ENCODE measurements around the gene AMPD3. TPM values are rescaled to one million over a fixed set of nuclear protein-coding genes. Genes with fewer than 3 reads are reported as not detected.
A peak's percentile ranks its signal among the peaks of the same experiment; 100 is the strongest.

The AMPD3 gene
- total RNA-seq, 1 donor from 2014 or later: 13.9 TPM

- H3K9me3 Mint-ChIP-seq: no peaks in the 10 kb centered on the region
- H3K27me3 Mint-ChIP-seq (ENCODE audit: insufficient read depth): peaks cover 3% of the 10 kb centered on the region
- DNase-seq (ENCODE audit: low spot score): peak; percentile 72
- H3K27ac Mint-ChIP-seq: peak overlapping the region; percentile 87
- intact Hi-C loops (cut with micrococcal nuclease): loop anchor here (1.0 to 10.0 kb wide), 13 partner anchors 14 to 1771 kb away; partner anchors contain the start of genes CTR9, DENND5A, EIF4G2 and RNF141
- H3K4me3 Mint-ChIP-seq: peak overlapping the region; percentile 86
- peaks cover 80% of the 10 kb centered on the region for H3K4me1 Mint-ChIP-seq (ENCODE audit: low read depth)
- H3K36me3 Mint-ChIP-seq (ENCODE audit: low read depth): peaks cover 5% of the 10 kb centered on the region
Observed at GRCh38 chr11:10455637-10456487, 798 bp downstream of the AMPD3 start.

- intact Hi-C loops (cut with micrococcal nuclease): loop anchor here (1.0 to 10.0 kb wide), 10 partner anchors 14 to 1772 kb away; partner anchors contain the start of genes DENND5A, EIF4G2, RPL27A and TRIM66
- no peak for DNase-seq (ENCODE audit: low spot score)
- Mint-ChIP-seq H3K9me3 (no peaks in the 10 kb centered on the region), H3K27me3 (ENCODE audit: insufficient read depth) (no peaks in the 10 kb centered on the region), H3K4me3 (peak overlapping the region; percentile 86), H3K27ac (peak overlapping the region; percentile 87), H3K4me1 (ENCODE audit: low read depth) (peaks cover 78% of the 10 kb centered on the region), H3K36me3 (ENCODE audit: low read depth) (peaks cover 8% of the 10 kb centered on the region)
Observed at GRCh38 chr11:10456519-10456918, 1.5 kb downstream of the AMPD3 start.

- peak overlapping the region; percentile 30 for H3K27ac Mint-ChIP-seq
- H3K4me1 Mint-ChIP-seq (ENCODE audit: low read depth): peaks cover 65% of the 10 kb centered on the region
- H3K27me3 Mint-ChIP-seq (ENCODE audit: insufficient read depth): no peaks in the 10 kb centered on the region
- H3K36me3 Mint-ChIP-seq (ENCODE audit: low read depth): peaks cover 17% of the 10 kb centered on the region
- DNase-seq (ENCODE audit: low spot score): no peak
- intact Hi-C loops (cut with micrococcal nuclease): loop anchor here (2.0 to 10.0 kb wide), 10 partner anchors 45 to 1773 kb away; partner anchors contain the start of genes DENND5A, EIF4G2, RPL27A and TRIM66
- peak overlapping the region; percentile 86 for H3K4me3 Mint-ChIP-seq
- H3K9me3 Mint-ChIP-seq: no peaks in the 10 kb centered on the region
Observed at GRCh38 chr11:10457901-10458300, 2.8 kb downstream of the AMPD3 start.

- peaks cover 28% of the 10 kb centered on the region for H3K36me3 Mint-ChIP-seq (ENCODE audit: low read depth)
- H3K27ac Mint-ChIP-seq: peak overlapping the region; percentile 98
- H3K9me3 Mint-ChIP-seq: no peaks in the 10 kb centered on the region
- peak overlapping the region; percentile 82 for H3K4me3 Mint-ChIP-seq
- peak; percentile 61 for DNase-seq (ENCODE audit: low spot score)
- H3K4me1 Mint-ChIP-seq (ENCODE audit: low read depth): peaks cover 57% of the 10 kb centered on the region
- intact Hi-C loops (cut with micrococcal nuclease): loop anchor here (1.0 to 10.0 kb wide), 11 partner anchors 11 to 1774 kb away; partner anchors contain the start of genes DENND5A, RNF141, RPL27A and TRIM66
- no peaks in the 10 kb centered on the region for H3K27me3 Mint-ChIP-seq (ENCODE audit: insufficient read depth)
Observed at GRCh38 chr11:10459029-10459970, 4.2 kb downstream of the AMPD3 start.

- H3K27me3 Mint-ChIP-seq (ENCODE audit: insufficient read depth): no peaks in the 10 kb centered on the region
- no peak for DNase-seq (ENCODE audit: low spot score)
- no peaks in the 10 kb centered on the region for H3K9me3 Mint-ChIP-seq
- H3K4me1 Mint-ChIP-seq (ENCODE audit: low read depth): peaks cover 42% of the 10 kb centered on the region
- intact Hi-C loops (cut with micrococcal nuclease): no loop called here
- no peak overlapping the region for H3K27ac Mint-ChIP-seq
- H3K4me3 Mint-ChIP-seq: no peak overlapping the region
- H3K36me3 Mint-ChIP-seq (ENCODE audit: low read depth): peaks cover 40% of the 10 kb centered on the region
Observed at GRCh38 chr11:10460611-10461275, 5.7 kb downstream of the AMPD3 start.

- intact Hi-C loops (cut with micrococcal nuclease): no loop called here
- Mint-ChIP-seq H3K4me1 (ENCODE audit: low read depth) (peaks cover 36% of the 10 kb centered on the region), H3K4me3 (no peak overlapping the region), H3K27me3 (ENCODE audit: insufficient read depth) (no peaks in the 10 kb centered on the region), H3K36me3 (ENCODE audit: low read depth) (peaks cover 42% of the 10 kb centered on the region), H3K27ac (no peak overlapping the region), H3K9me3 (no peaks in the 10 kb centered on the region)
- DNase-seq (ENCODE audit: low spot score): no peak
Observed at GRCh38 chr11:10461276-10461790, 6.3 kb downstream of the AMPD3 start.

GRCh38 chr11:10462746-10463300, 7.8 kb downstream of the AMPD3 start:
- DNase-seq (ENCODE audit: low spot score): no peak
- H3K27me3 Mint-ChIP-seq (ENCODE audit: insufficient read depth): no peaks in the 10 kb centered on the region
- peaks cover 6% of the 10 kb centered on the region for H3K9me3 Mint-ChIP-seq
- intact Hi-C loops (cut with micrococcal nuclease): no loop called here
- peaks cover 25% of the 10 kb centered on the region for H3K4me1 Mint-ChIP-seq (ENCODE audit: low read depth)
- H3K36me3 Mint-ChIP-seq (ENCODE audit: low read depth): peaks cover 53% of the 10 kb centered on the region
- H3K4me3 Mint-ChIP-seq: no peak overlapping the region
- H3K27ac Mint-ChIP-seq: no peak overlapping the region

GRCh38 chr11:10473371-10473770, 18.3 kb downstream of the AMPD3 start:
- H3K36me3 Mint-ChIP-seq (ENCODE audit: low read depth): peaks cover 39% of the 10 kb centered on the region
- H3K27me3 Mint-ChIP-seq (ENCODE audit: insufficient read depth): no peaks in the 10 kb centered on the region
- intact Hi-C loops (cut with micrococcal nuclease): no loop called here

GRCh38 chr11:10474551-10474950, 19.5 kb downstream of the AMPD3 start:
- Mint-ChIP-seq H3K4me3 (no peak overlapping the region), H3K27ac (no peak overlapping the region), H3K27me3 (ENCODE audit: insufficient read depth) (no peaks in the 10 kb centered on the region), H3K4me1 (ENCODE audit: low read depth) (peaks cover 14% of the 10 kb centered on the region), H3K9me3 (peaks cover 5% of the 10 kb centered on the region), H3K36me3 (ENCODE audit: low read depth) (peaks cover 36% of the 10 kb centered on the region)
- intact Hi-C loops (cut with micrococcal nuclease): no loop called here
- no peak for DNase-seq (ENCODE audit: low spot score)

More at GRCh38 chr11:10473371-10473770, 18.3 kb downstream of the AMPD3 start:
- H3K9me3 Mint-ChIP-seq: peaks cover 5% of the 10 kb centered on the region
- H3K4me3 Mint-ChIP-seq: no peak overlapping the region
- H3K27ac Mint-ChIP-seq: no peak overlapping the region
- no peak for DNase-seq (ENCODE audit: low spot score)
- H3K4me1 Mint-ChIP-seq (ENCODE audit: low read depth): peaks cover 14% of the 10 kb centered on the region

- intact Hi-C loops (cut with micrococcal nuclease): no loop called here
Observed at GRCh38 chr11:10476342-10476741, 21.3 kb downstream of the AMPD3 start.

GRCh38 chr11:10476927-10477689, 22.0 kb downstream of the AMPD3 start:
- Mint-ChIP-seq H3K4me3 (no peak overlapping the region), H3K27ac (no peak overlapping the region), H3K36me3 (ENCODE audit: low read depth) (peaks cover 42% of the 10 kb centered on the region), H3K9me3 (no peaks in the 10 kb centered on the region), H3K4me1 (ENCODE audit: low read depth) (peaks cover 14% of the 10 kb centered on the region), H3K27me3 (ENCODE audit: insufficient read depth) (no peaks in the 10 kb centered on the region)
- DNase-seq (ENCODE audit: low spot score): no peak
- intact Hi-C loops (cut with micrococcal nuclease): no loop called here

More at GRCh38 chr11:10476342-10476741, 21.3 kb downstream of the AMPD3 start:
- Mint-ChIP-seq H3K4me3 (no peak overlapping the region), H3K27me3 (ENCODE audit: insufficient read depth) (no peaks in the 10 kb centered on the region), H3K36me3 (ENCODE audit: low read depth) (peaks cover 41% of the 10 kb centered on the region), H3K27ac (no peak overlapping the region), H3K4me1 (ENCODE audit: low read depth) (peaks cover 14% of the 10 kb centered on the region), H3K9me3 (no peaks in the 10 kb centered on the region)
- DNase-seq (ENCODE audit: low spot score): no peak

Data from activated T-helper 1 cell treated with anti-CD3 and anti-CD28 coated beads, Interleukin-12 subunit alpha, Interleukin-12 subunit beta, Interleukin-2, Interleukin-4 antibody, amounts not matched to agents 30 ng/mL and 10 ng/mL and 1 ng/mL, durations not matched to agents 14 hours and 24 hours and 36 hours (primary cell).